Liver (tissue), 9 donors: ENCODE data around the gene IRX2. TPM values are rescaled to one million over a fixed set of nuclear protein-coding genes. Genes with fewer than 3 reads are reported as not detected.

Source experiments
- DNase-seq: peaks from one replicate; pipeline ENCODE4 v3.0.0-alpha.2; 2017; ENCODE audit warnings: low spot score
- H3K27ac ChIP-seq, 2 donors: one replicate each; pipeline ENCODE4 v1.7.0; 2013; ENCODE audit warnings: inconsistent platforms in 2 of 2, low read length in 2 of 2, control low read depth in 1 of 2, low read depth in 1 of 2, mild to moderate bottlenecking in 1 of 2
- H3K27me3 ChIP-seq, 4 donors: one replicate each; pipeline versions ENCODE4 v1.6.1 to v1.7.0; 2013; ENCODE audit warnings: low read length in 3 of 4, inconsistent platforms in 1 of 4, mild to moderate bottlenecking in 1 of 4, moderate library complexity in 1 of 4; ENCODE audit not compliant: control insufficient read depth in 4 of 4, insufficient read depth in 4 of 4
- H3K36me3 ChIP-seq, 4 donors: one replicate each; pipeline versions ENCODE4 v1.6.1 to v1.7.0; 2013; ENCODE audit warnings: low read length in 3 of 4, mild to moderate bottlenecking in 3 of 4, low read depth in 1 of 4, moderate library complexity in 1 of 4; ENCODE audit not compliant: control insufficient read depth in 4 of 4, insufficient read depth in 3 of 4
- H3K4me1 ChIP-seq, 4 donors: one replicate each; pipeline versions ENCODE4 v1.6.1 to v1.7.0; 2013; ENCODE audit warnings: low read length in 3 of 4, mild to moderate bottlenecking in 3 of 4, moderate library complexity in 1 of 4; ENCODE audit not compliant: control insufficient read depth in 4 of 4, insufficient read depth in 4 of 4
- H3K4me3 ChIP-seq, 3 donors: one replicate each; pipeline versions ENCODE4 v1.6.1 to v1.7.0; 2013; ENCODE audit warnings: low read length in 3 of 3, control low read depth in 1 of 3, low read depth in 1 of 3, mild to moderate bottlenecking in 1 of 3
- H3K9ac ChIP-seq, 2 donors: one replicate each; pipeline ENCODE4 v1.7.0; 2013; ENCODE audit warnings: low read length in 2 of 2, mild to moderate bottlenecking in 2 of 2, moderate library complexity in 2 of 2, control low read depth in 1 of 2, low read depth in 1 of 2
- H3K9me3 ChIP-seq, 4 donors: one replicate each; pipeline versions ENCODE4 v1.6.1 to v1.7.0; 2013; ENCODE audit warnings: low read length in 3 of 4; ENCODE audit not compliant: control insufficient read depth in 4 of 4
- ATF3 ChIP-seq: IDR thresholded peaks from 2 replicates; pipeline ENCODE4 v1.6.1; 2016; ENCODE audit warnings: antibody characterized with exemption
- CTCF ChIP-seq: fragments of 150-350 bp; IDR thresholded peaks from 2 replicates; pipeline ENCODE4 v1.5.1; 2017; ENCODE audit warnings: improper control_type of control experiment, low read depth, low read length; ENCODE audit not compliant: missing input control
- EGR1 ChIP-seq, 2 donors: IDR thresholded peaks; 2 replicates each; pipeline ENCODE4 v1.6.1; 2016 to 2018; ENCODE audit warnings: antibody characterized with exemption in 2 of 2, low read depth in 2 of 2
- FOXA1 ChIP-seq: IDR thresholded peaks from 2 replicates; pipeline ENCODE4 v1.6.1; 2016; ENCODE audit warnings: antibody characterized with exemption
- FOXA2 ChIP-seq: IDR thresholded peaks from 2 replicates; pipeline ENCODE4 v1.6.1; 2016; ENCODE audit warnings: antibody characterized with exemption
- GABPA ChIP-seq, 2 donors: IDR thresholded peaks in 1 of 2; conservative IDR thresholded peaks in 1 of 2; 2 replicates each; pipeline ENCODE4 v1.6.1; 2016; ENCODE audit warnings: antibody characterized with exemption in 2 of 2, mild to moderate bottlenecking in 1 of 2, moderate library complexity in 1 of 2
- HNF4A ChIP-seq, 2 donors: conservative IDR thresholded peaks; 2 replicates each; pipeline ENCODE4 v1.6.1; 2016; ENCODE audit warnings: antibody characterized with exemption in 2 of 2, mild to moderate bottlenecking in 2 of 2
- JUND ChIP-seq, 2 donors: IDR thresholded peaks; 2 replicates each; pipeline ENCODE4 v1.6.1; 2016; ENCODE audit warnings: antibody characterized with exemption in 2 of 2
- MAX ChIP-seq: IDR thresholded peaks from 2 replicates; pipeline ENCODE4 v1.6.1; 2016; ENCODE audit warnings: antibody characterized with exemption
- NR2F2 ChIP-seq: IDR thresholded peaks from 2 replicates; pipeline ENCODE4 v1.6.1; 2016; ENCODE audit warnings: antibody characterized with exemption
- RAD21 ChIP-seq, 2 donors: IDR thresholded peaks; 2 replicates each; pipeline ENCODE4 v1.6.1; 2016; ENCODE audit warnings: antibody characterized with exemption in 2 of 2, mild to moderate bottlenecking in 2 of 2
- REST ChIP-seq: IDR thresholded peaks from 2 replicates; pipeline ENCODE4 v1.6.1; 2016; ENCODE audit warnings: antibody characterized with exemption, mild to moderate bottlenecking
- RXRA ChIP-seq, 2 donors: IDR thresholded peaks; 2 replicates each; pipeline ENCODE4 v1.6.1; 2017 to 2018; ENCODE audit warnings: antibody characterized with exemption in 2 of 2, mild to moderate bottlenecking in 1 of 2
- SP1 ChIP-seq: IDR thresholded peaks from 2 replicates; pipeline ENCODE4 v1.6.1; 2018; ENCODE audit warnings: antibody characterized with exemption, mild to moderate bottlenecking
- TAF1 ChIP-seq: conservative IDR thresholded peaks from 2 replicates; pipeline ENCODE4 v1.6.1; 2016; ENCODE audit warnings: antibody characterized with exemption, mild to moderate bottlenecking
- YY1 ChIP-seq: IDR thresholded peaks from 2 replicates; pipeline ENCODE4 v1.6.1; 2016; ENCODE audit warnings: antibody characterized with exemption, mild to moderate bottlenecking
- WGBS: extraction: QIAGEN DNeasy Blood & Tissue Kit; methylation state at CpG from one replicate; pipeline ENCODE4 v1.1.7; 2013; 5-methylcytosine and 5-hydroxymethylcytosine counted together
- polyA plus RNA-seq, 2 donors: library from polyadenylated mRNA; stranded (reverse) in 1 of 2; unstranded in 1 of 2; fragments of 200-250 nt in 1 of 2; fragments of >200 nt in 1 of 2; fragmentation: Nextera tagmentation in 1 of 2; extraction: Ambion mirVana in 1 of 2; gene quantifications; one replicate each; pipeline versions ENCODE4 v1.2.1 to v1.2.3, GENCODE V29; 2013 to 2015
- total RNA-seq, 2 donors: library from RNA; depleted of rRNA; stranded (reverse); fragments of >200 nt; gene quantifications; one replicate each; pipeline ENCODE4 v1.2.3, GENCODE V29; 2014
- donor health status: healthy.
- donor health status: healthy.
- donor health status: healthy.
- donor health status: healthy.
- donor health status: healthy.

Gene IRX2
- total and polyA plus RNA-seq, 4 donors, result not detected

- peaks cover 2 to 53% (median 14%) of the 10 kb centered on the region in 4 donors for H3K27me3 ChIP-seq
- no peaks in the 10 kb centered on the region for H3K9me3 ChIP-seq
- no peaks in the 10 kb centered on the region for H3K36me3 ChIP-seq
- H3K4me1 ChIP-seq, result peaks cover 5 to 30% (median 6%) of the 10 kb centered on the region in 4 donors
- TF ChIP-seq CTCF (no peak), FOXA1 (no peak)
- 27% methylated on average over 2 of the region's 2 CpGs for WGBS
- no peak overlapping the region for H3K4me3 ChIP-seq
- no peak overlapping the region for H3K9ac ChIP-seq
- H3K27ac ChIP-seq, result no peak overlapping the region
- no peak for DNase-seq
Observed at GRCh38 chr5:2744485-2744884, 7.0 kb downstream of the IRX2 start.

GRCh38 chr5:2742921-2743679 lies 8.4 kb downstream of the IRX2 start:
- 4% methylated on average over 55 of the region's 55 CpGs for whole genome bisulfite sequencing
- no peak for DNase-seq
- Histone ChIP-seq H3K36me3 (no peaks in the 10 kb centered on the region), H3K27me3 (peaks cover 2 to 45% (median 13%) of the 10 kb centered on the region in 4 donors), H3K9me3 (no peaks in the 10 kb centered on the region), H3K4me1 (peaks cover 4 to 25% (median 10%) of the 10 kb centered on the region in 4 donors), H3K4me3 (no peak overlapping the region), H3K27ac (no peak overlapping the region), H3K9ac (no peak overlapping the region)
- no peak for TF ChIP-seq HNF4A (conservative IDR thresholded peaks at IDR 0.05)
- no peak for TF ChIP-seq SP1
- TF ChIP-seq TAF1, result no peak
- no peak for TF ChIP-seq FOXA1
- no peak for TF ChIP-seq EGR1 (IDR thresholded peaks at IDR 0.05; ENCODE audit: low read depth in 2 of 2)
- no peak for TF ChIP-seq YY1
- TF ChIP-seq GABPA (IDR thresholded peaks at IDR 0.05 in 1 of 2, conservative IDR thresholded peaks at IDR 0.05 in 1 of 2), result no peak

- H3K4me3 ChIP-seq, result no peak overlapping the region
- H3K27me3 ChIP-seq, result peaks cover 0 to 38% (median 12%) of the 10 kb centered on the region in 4 donors
- H3K9me3 ChIP-seq, result peaks cover 0 to 3% (median under 1%) of the 10 kb centered on the region in 4 donors
- 7% methylated on average over 3 of the region's 3 CpGs for WGBS
- H3K27ac ChIP-seq, result no peak overlapping the region
- no peak overlapping the region for H3K9ac ChIP-seq
- TF ChIP-seq GABPA (IDR thresholded peaks at IDR 0.05 in 1 of 2, conservative IDR thresholded peaks at IDR 0.05 in 1 of 2) (no peak), NR2F2 (no peak), FOXA2 (no peak), YY1 (no peak), HNF4A (conservative IDR thresholded peaks at IDR 0.05) (no peak), TAF1 (no peak), MAX (no peak), JUND (IDR thresholded peaks at IDR 0.05) (no peak), SP1 (no peak), ATF3 (no peak), RXRA (IDR thresholded peaks at IDR 0.05) (no peak), REST (no peak), FOXA1 (no peak), RAD21 (IDR thresholded peaks at IDR 0.05) (no peak)
- H3K4me1 ChIP-seq, result peaks cover 4 to 23% (median 10%) of the 10 kb centered on the region in 4 donors
- DNase-seq, result no peak
- no peaks in the 10 kb centered on the region for H3K36me3 ChIP-seq
Observed at GRCh38 chr5:2741956-2742355, 9.5 kb downstream of the IRX2 start.
